ENCODE measurements around the gene PIGN.

The PIGN gene

GRCh38 chr18:62106271-62106670 is 80.6 kb downstream of the PIGN start:
- no peak for DNase-seq

- DNase-seq = no peak
These were observed 81.5 kb downstream of the PIGN start for GRCh38 chr18:62105376-62105775.

DNA sequence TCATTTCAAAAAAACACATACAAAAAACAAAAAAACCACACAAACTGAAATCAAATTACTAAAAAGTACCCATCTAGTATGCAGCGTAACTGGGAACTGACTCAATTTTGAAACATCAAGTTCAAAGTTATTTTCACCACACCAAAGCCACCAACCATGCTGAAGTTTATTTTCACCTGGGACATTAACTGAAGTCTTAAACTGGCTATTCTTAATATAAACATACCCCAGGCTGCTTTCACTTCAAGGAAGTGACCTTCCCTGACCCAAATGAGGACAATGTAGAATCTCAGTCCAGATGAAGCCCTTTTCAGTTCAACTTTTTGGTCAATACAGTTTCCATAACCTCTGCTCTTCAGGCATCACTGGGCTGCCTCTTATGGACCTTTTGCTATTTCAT is 84.6 kb downstream of the PIGN start:
- DNase-seq = no peak

GRCh38 chr18:62101321-62101721 is 85.5 kb downstream of the PIGN start:
- no peak for DNase-seq

- DNase-seq = no peak
These were observed 87.9 kb downstream of the PIGN start for GRCh38 chr18:62098960-62099359.

- DNase-seq = no peak
These were observed 89.2 kb downstream of the PIGN start for GRCh38 chr18:62097698-62098097.

GRCh38 chr18:62091487-62092120 is 95.3 kb downstream of the PIGN start:
- no peak for DNase-seq

GRCh38 chr18:62089174-62089573 is 97.7 kb downstream of the PIGN start:
- no peak for DNase-seq

DNA sequence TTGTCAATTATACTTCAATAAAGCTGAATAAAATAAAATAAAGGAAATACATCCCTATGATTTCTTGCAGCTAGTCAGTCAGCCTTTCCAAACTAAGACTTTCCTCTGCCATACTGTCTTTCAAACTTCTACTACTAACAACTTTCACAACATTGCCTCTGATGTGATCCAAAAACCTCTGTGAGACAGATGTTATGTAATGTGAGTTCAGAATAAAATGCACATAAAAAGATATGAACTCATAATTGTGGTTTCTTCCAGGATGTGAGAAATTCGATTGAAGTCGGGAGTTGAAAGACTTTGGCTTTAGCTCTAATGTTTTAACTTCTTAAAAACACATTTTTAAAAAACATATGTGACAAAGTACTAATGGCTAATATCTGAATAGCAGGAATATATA is 98.7 kb downstream of the PIGN start:
- DNase-seq = no peak

GRCh38 chr18:62085756-62086155 is 101.1 kb downstream of the PIGN start:
- DNase-seq = peak; percentile 7

- no peak for DNase-seq
These were observed 105.0 kb downstream of the PIGN start for GRCh38 chr18:62081761-62082294.

GRCh38 chr18:62081248-62081647 is 105.6 kb downstream of the PIGN start:
- no peak for DNase-seq

DNA sequence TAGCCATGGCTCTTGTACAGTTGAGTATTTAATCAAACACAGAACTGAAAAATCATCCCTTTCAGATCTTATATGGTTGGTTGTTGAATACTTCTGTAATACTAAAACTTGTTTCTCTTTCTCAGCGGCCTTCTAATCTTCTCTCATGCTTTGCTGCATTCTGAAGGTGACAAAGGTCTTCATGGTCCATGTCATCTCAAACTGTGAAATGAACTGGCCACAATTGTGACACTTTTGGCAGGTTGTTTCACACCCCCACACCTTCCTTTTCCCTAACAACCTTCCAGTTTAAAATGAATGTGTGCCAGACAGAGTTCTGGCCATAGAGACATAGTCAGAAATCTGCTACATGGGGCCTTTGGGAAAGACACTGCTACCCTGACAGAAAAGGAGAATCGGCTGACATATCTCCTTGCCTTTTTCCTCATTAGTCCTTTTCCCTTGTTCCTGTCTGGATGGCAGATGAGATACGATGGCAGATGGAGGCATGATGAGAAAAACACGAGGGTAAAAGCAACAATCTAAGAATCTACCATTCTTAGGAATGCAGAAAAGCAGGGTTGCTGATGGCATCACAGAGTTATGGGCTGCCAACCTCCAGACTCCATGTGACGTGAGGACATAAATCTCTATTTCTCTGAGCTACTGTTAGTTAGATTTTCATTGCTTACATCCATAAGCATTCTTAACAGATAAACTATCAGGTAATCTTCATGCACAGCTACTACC is 106.5 kb downstream of the PIGN start:
- no peak for DNase-seq

- DNase-seq = no peak
These were observed 113.2 kb downstream of the PIGN start for GRCh38 chr18:62073461-62074281.

GRCh38 chr18:62072370-62072769 is 114.5 kb downstream of the PIGN start:
- no peak for DNase-seq

DNA sequence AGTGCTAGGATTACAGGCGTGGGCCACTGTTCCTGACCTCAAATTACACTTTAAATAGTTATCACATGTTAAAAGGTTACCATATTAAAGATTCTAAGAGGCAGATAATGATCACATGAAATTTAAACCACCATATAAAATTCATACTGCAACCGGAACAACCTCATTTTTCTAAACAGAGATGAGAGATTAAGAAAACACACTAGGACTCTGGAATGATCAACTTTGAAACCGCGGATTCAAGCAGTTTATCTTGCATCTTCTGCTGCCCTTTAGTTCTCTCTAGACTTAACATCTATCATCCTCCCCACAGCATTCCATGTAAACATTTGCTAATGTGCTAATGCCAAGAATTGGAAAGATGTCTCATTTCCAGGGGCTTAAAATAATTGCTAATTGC is 115.8 kb downstream of the PIGN start:
- no peak for DNase-seq

- DNase-seq = no peak
These were observed 116.6 kb downstream of the PIGN start for GRCh38 chr18:62070302-62070701.

GRCh38 chr18:62069556-62069955 is 117.3 kb downstream of the PIGN start:
- no peak for DNase-seq

DNA sequence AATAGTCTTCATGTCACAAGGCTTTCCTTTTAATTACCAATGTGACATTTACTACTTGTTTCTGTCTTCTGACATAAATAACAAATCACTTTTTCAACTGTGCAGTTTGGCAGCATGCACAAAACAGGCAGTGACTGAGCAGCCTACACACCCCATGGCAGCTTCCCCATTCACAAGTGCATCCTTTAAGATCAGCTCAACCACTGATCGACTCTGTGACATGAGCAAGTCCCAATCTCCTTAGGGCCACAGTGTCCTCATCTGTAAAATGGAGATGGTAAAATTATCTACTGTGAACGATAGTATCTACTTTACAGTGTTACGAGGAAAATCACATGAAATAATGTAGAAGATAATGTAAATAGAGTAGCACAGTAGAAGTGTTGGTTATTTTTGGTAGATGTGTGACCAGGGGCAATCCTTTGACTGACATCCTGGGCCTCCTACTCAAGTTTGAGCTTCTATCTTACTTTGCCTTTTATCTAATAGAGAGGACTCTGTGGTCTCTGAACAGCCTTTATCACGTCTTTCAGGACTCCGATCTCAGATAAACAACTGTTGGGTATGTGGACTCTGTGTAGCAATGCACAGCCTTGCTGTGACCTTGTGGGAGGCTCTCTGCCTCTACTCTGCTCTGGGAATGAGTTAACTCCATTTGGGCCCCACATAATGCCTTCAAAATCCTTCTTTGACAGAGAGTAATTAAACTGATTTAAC is 120.6 kb downstream of the PIGN start:
- no peak for DNase-seq

DNA sequence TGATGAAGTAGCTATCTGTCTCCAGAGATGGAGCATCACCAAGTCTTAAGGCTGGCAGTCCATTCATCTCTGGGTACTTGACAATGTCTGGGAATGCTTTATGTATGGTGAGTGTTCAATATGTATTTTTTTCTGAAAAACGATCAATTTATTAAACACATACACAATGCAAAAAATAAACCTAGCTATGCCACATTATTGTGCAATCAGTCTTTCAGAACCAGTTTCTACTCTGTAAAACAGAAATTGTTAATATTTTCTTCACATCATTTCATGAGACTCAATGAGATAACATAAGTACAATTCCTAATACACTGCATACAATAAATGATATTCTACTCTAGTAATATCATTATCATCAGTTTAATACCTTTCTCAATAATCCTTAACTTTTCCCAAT is 122.5 kb downstream of the PIGN start:
- DNase-seq = no peak

GRCh38 chr18:62061821-62062478 is 124.9 kb downstream of the PIGN start:
- no peak for DNase-seq

- DNase-seq = no peak
These were observed 126.0 kb downstream of the PIGN start for GRCh38 chr18:62060820-62061219.

All from activated CD4-positive, alpha-beta T cell treated with anti-CD3 and anti-CD28 coated beads for 48 hours (primary cell).